CD4-positive, alpha-beta T cell treated with Interleukin-15 for 4 hours (primary cell): ENCODE data around the gene CYP2U1.
"Not testable (repeated sequence)": the region's sequence is repeated elsewhere in the genome, so short reads cannot be mapped to it uniquely, and the experiment has no call there.

ENCODE experiments used
- DNase-seq: peaks from one replicate; pipeline ENCODE4 v3.0.0-alpha.2; 2020; ENCODE audit warnings: low spot score

Gene CYP2U1

DNA sequence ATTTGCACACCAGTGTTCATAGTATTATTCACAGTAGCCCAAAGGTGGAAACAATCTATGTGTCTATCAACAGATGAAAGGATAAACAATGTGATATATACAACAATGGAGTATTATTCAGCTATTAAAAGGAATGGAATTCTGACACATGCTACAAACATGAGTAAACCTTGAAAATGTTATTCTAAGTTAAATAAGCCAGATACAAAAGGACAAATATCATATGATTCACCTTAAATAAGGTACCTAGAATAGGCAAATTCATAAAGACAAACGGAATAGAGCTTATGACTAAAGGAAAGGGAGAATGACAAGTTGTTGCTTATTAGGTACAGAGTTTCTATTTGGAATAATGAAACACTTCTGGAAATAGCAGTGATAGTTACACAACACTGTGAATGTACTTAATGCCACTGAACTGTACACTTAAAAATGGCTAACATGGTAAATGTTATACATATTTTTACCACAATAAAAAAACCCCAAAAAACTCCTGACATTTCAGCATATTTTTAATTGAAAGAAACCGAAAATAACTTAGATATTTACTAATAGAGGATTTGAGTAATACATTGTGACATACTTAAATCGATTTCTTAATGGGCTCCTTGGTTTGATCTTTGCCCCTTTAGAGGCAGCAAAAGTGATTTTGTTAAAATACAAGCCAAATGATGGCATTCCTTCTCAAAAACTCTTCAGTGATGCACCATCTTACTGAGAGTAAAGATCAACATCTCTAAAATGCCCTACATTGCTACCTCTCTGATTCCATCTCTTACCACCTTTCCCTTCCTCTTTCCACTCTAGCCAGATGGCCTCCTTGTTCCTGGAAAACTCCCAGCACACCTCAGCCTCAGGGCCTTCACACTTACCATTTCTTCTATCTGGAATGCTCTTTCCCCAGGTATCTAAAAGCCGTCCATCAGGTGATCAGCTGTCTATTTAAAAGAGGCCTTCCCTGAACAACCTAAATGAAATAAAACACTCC lies 8.6 kb upstream of the CYP2U1 start:
- DNase-seq, result no peak

DNA sequence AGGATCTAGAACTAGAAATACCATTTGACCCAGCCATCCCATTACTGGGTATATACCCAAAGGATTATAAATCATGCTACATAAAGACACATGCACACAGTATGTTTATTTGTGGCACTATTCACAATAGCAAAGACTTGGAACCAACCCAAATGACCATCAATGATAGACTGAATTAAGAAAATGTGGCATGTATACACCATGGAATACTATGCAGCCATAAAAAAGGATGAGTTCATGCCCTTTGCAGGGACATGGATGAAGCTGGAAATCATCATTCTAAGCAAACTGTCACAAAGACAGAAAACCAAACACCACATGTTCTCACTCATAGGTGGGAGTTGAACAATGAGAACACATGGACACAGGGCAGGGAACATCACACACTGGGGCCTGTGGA lies 5.6 kb upstream of the CYP2U1 start:
- DNase-seq, result not testable (repeated sequence)

DNA sequence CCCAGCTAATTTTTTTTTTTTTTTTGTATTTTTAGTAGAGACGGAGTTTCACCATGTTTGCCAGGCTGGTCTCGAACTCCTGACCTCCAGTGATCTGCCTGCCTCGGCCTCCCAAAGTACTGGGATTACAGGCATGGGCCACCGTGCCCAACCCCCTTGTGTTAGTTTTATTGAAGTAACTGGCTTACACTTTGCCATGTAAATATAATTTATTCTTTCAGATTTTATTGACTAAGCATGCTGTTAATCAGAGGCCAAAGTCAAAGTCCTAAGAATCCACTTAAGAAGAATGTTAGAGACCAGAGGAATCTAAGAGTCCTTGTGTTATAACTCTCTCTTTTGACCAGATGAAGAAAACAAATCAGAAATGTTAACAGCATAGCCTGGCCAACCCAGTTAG lies 4.5 kb upstream of the CYP2U1 start:
- not testable (repeated sequence) for DNase-seq

DNA sequence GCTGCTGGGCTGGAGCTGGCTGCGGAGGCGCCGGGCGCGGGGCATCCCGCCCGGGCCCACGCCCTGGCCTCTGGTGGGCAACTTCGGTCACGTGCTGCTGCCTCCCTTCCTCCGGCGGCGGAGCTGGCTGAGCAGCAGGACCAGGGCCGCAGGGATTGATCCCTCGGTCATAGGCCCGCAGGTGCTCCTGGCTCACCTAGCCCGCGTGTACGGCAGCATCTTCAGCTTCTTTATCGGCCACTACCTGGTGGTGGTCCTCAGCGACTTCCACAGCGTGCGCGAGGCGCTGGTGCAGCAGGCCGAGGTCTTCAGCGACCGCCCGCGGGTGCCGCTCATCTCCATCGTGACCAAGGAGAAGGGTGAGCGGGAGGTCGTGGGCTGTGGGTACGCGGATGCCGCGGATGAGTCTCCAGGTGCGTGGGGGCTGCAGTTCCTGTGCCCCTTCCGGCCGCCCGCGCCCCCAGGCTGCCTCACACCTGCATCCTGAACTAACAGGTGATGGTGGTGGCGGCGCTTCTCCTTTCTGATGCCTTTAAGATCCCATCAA lies 499 bp downstream of the CYP2U1 start:
- peak; percentile 4 for DNase-seq

DNA sequence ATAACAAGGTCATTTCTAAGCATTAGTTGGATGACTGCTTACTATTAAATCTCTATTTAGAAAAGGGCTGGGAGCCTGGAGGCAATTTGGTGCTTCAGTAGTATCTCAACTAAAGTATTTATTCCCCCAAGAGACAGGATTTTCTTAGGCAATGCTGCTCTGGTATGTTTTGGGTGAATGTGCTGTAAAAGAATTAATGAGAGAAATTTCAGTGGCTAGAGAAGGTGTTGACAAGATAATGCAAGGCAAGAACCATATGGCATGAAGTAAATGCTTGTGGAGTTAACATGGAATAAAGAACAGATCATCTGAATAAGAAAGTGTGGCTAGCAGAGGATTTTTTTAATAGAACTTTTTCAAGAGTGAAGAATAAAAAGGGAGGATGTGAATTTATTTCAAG lies 3.9 kb downstream of the CYP2U1 start:
- no peak for DNase-seq

- DNase-seq, result no peak
Observed at GRCh38 chr4:107937040-107937439, 5.7 kb downstream of the CYP2U1 start.

GRCh38 chr4:107939307-107939706 lies 8.0 kb downstream of the CYP2U1 start:
- no peak for DNase-seq

DNA sequence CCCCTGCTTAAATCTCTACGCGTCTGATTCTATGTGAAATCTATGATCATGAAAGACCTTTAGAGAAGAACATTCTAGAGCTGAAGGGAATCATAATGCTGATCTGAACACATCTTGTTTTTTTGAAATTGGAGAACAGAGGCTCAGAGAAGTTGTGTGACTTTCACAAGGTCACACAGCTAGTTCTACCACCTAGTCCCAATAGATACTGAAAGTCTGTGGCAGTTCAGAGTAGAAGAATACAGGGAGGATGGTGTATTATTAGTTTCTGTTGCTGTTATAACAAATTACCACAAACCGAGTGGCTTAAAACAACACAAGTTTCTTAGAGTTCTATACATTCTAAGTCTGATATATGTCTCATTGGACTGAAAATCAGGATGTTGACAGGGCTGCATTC lies 14.5 kb downstream of the CYP2U1 start:
- DNase-seq, result no peak

- no peak for DNase-seq
Observed at GRCh38 chr4:107950746-107951540, 19.6 kb downstream of the CYP2U1 start.

GRCh38 chr4:107951551-107951950 lies 20.2 kb downstream of the CYP2U1 start:
- DNase-seq, result no peak

- DNase-seq, result no peak
Observed at GRCh38 chr4:107956011-107956410, 24.7 kb downstream of the CYP2U1 start.

DNA sequence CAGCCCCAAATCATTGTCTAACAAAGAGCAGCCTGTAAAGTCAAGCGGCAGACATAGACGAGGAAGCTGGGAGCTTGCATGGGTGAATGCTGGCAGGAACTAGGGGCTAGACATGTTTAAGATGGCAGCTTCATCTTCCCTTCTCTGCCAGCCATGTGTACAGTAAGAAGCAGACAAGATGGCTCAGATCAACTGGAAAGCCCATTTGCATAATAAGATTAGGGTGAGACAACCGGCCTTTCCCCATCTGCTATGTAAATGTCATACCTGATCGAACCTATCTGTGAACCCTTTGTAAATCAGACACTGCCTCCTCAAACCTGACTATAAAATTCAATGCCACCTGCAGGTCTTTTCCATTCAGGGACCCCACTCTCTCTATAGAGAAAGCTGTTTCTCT lies 35.6 kb downstream of the CYP2U1 start:
- DNase-seq, result no peak

DNA sequence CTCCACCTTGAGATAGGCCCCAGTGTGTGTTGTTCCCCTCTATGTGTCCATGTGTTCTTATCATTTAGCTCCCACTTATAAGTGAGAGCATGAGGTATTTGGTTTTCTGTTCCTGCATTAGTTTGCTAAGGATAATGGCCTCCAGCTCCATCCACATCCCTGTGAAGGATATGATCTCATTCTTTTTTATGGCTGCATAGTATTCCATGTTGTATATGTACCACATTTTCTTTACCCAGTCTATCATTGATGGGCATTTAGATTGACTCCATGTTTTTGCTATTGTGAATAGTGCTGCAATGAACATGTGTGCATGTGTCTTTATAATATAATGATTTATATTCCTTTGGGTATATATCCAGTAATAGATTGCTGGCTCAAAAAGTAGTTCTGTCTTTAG lies 36.2 kb downstream of the CYP2U1 start:
- DNase-seq, result not testable (repeated sequence)

GRCh38 chr4:107967921-107968320 lies 36.6 kb downstream of the CYP2U1 start:
- DNase-seq, result not testable (repeated sequence)

DNA sequence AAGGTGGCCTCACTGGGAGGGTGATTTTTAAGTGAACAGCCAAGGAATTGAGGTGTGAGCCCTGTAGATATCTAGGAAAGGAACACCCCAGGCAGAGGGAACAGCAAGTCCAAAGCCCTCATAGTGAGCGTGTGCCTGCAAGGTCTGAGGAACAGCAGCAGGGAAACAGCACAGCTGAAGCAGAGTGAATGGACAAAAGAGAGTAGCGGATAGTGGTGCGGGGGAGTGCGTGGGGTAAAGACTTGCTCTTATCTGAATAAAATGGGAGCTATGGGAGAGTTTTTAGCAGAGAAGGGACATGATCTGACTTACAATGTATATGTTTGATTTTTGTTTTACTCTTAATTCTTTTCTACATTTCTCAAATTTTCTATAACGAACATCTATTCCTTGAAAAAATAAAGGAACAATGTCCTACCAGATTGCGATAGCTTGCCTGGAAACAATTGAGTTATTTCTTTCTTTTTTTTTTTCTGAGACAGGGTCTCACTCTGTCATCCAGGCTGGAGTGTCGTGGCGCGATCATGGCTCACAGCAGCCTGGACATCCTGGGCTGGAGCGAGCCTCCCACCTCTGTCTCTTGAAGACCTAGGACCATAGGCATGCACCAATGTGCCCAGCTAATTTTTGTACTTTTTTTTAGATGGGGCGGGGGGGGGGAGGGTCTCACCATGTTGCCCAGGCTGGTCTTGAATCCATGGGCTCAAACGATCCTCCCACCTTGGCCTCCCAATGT lies 38.9 kb downstream of the CYP2U1 start:
- no peak for DNase-seq

- DNase-seq, result no peak
Observed at GRCh38 chr4:107972605-107973004, 41.3 kb downstream of the CYP2U1 start.

- DNase-seq, result no peak
Observed at GRCh38 chr4:107974523-107974922, 43.2 kb downstream of the CYP2U1 start.

- no peak for DNase-seq
Observed at GRCh38 chr4:107977482-107977881, 46.1 kb downstream of the CYP2U1 start.

GRCh38 chr4:107977966-107978705 lies 46.8 kb downstream of the CYP2U1 start:
- DNase-seq, result no peak

DNA sequence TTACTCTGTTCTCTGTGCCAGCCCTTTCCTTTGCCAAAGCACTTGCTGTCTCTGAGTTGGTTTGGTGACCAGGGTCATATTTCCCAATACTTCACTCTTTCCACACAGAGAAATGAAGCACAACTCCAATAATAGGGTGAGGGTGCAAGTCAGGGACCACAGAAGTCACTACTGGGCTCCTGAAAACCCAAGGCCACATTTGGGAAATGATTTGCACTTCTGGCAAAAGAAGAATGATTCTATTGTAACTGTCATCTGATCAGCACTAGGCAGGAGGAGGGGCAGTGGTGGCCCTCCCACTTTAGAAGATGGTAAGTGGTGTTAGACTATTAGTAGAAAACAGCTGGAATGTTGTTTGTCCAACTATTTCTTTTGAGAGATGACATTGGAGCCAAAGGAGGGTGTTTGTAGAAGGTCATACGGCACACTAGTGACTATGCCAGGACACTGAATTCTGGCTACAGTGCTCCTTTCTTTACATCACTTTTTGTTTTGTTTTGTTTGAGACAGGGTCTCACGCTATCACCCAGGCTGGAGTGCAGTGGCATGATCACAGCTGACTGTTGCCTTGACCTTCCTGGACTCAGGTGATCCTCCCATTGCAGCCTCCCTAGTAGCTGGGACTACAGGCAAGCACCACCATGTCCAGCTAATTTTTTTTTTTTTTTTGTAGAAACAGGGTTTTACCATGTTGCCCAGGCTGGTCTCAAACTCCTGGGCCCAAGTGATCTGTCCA lies 47.5 kb downstream of the CYP2U1 start:
- DNase-seq, result no peak
